Gastrocnemius medialis (tissue), 4 donors: ENCODE measurements around the gene ME1.

Experiments used
- POLR2A ChIP-seq, 2 donors: fragments of 450-650 bp; IDR thresholded peaks; one replicate each; pipeline ENCODE4 v1.6.1; 2017; ENCODE audit warnings: antibody characterized with exemption in 2 of 2, mild to moderate bottlenecking in 2 of 2, moderate library complexity in 2 of 2
- TF ChIP-seq, protein P1 (sequence below), 5 experiments: fragments of 450-650 bp in 3 of 5; fragments of 200-600 bp in 2 of 5; sonication (generic) in 2 of 5; IDR thresholded peaks in 4 of 5; conservative IDR thresholded peaks in 1 of 5; 1 replicate in 4 of 5; 2 replicates in 1 of 5; pipeline ENCODE4 v1.5.1; 2016 to 2019; ENCODE audit warnings: antibody characterized with exemption in 5 of 5, mild to moderate bottlenecking in 3 of 5, moderate library complexity in 3 of 5

DNA sequence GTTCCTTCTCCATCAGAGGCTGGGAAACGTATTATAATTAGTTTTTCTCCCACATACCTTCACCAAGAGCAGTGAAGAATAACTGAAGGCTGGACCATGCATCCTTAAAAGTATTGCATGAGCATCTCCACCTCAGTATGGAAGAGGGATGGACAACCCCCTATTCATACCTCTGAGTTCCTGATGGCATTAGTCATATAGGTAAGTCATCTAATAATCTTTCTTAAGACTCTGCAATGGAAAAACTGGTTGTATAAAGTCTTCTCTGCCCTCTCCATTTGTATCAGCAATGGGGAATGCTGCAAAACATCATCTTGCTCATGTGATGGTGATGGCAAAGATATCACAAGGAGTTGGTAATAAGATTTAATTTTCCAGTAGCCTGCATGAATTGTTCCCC lies 262.3 kb downstream of the ME1 start:
- TF ChIP-seq, protein P1, sequence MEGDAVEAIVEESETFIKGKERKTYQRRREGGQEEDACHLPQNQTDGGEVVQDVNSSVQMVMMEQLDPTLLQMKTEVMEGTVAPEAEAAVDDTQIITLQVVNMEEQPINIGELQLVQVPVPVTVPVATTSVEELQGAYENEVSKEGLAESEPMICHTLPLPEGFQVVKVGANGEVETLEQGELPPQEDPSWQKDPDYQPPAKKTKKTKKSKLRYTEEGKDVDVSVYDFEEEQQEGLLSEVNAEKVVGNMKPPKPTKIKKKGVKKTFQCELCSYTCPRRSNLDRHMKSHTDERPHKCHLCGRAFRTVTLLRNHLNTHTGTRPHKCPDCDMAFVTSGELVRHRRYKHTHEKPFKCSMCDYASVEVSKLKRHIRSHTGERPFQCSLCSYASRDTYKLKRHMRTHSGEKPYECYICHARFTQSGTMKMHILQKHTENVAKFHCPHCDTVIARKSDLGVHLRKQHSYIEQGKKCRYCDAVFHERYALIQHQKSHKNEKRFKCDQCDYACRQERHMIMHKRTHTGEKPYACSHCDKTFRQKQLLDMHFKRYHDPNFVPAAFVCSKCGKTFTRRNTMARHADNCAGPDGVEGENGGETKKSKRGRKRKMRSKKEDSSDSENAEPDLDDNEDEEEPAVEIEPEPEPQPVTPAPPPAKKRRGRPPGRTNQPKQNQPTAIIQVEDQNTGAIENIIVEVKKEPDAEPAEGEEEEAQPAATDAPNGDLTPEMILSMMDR (IDR thresholded peaks at IDR 0.05 in 4 of 5, conservative IDR thresholded peaks at IDR 0.05 in 1 of 5) = no peak
- TF ChIP-seq POLR2A (IDR thresholded peaks at IDR 0.05) = no peak
